NCI-H2227 (cell line): ENCODE data around the gene OARD1.

ENCODE experiments used
- DNase-seq: peaks from one replicate; lab custom pipeline; 2025; ENCODE audit not compliant: unreplicated experiment; lab: John Stamatoyannopoulos, UW

Gene OARD1

GRCh38 chr6:41075651-41076626 is 3.8 kb upstream of the OARD1 start:
- DNase-seq, result no peak

- no peak for DNase-seq
Observed at GRCh38 chr6:41074692-41075436, 2.7 kb upstream of the OARD1 start.

- no peak for DNase-seq
Observed at GRCh38 chr6:41073968-41074691, 2.0 kb upstream of the OARD1 start.

GRCh38 chr6:41073203-41073967 is 1.2 kb upstream of the OARD1 start:
- peak; percentile 90 for DNase-seq

GRCh38 chr6:41072836-41073202 is 663 bp upstream of the OARD1 start, which contains the start of gene NFYA:
TSS of gene NFYA (plus strand) at chr6:41072974. CDS start at chr6:41079090, 6,116 bp downstream.
- peak; percentile 100 for DNase-seq

- no peak for DNase-seq
Observed at GRCh38 chr6:41071501-41071922, 644 bp downstream of the OARD1 start.

- DNase-seq, result peak; percentile 73
Observed at GRCh38 chr6:41066867-41067304, 5.3 kb downstream of the OARD1 start.

- DNase-seq, result no peak
Observed at GRCh38 chr6:41065550-41066026, 6.6 kb downstream of the OARD1 start.

GRCh38 chr6:41064841-41065240 is 7.3 kb downstream of the OARD1 start:
- DNase-seq, result no peak

GRCh38 chr6:41063884-41064285 is 8.3 kb downstream of the OARD1 start:
- DNase-seq, result no peak

- no peak for DNase-seq
Observed at GRCh38 chr6:41062056-41062455, 10.1 kb downstream of the OARD1 start.

GRCh38 chr6:41061196-41061726 is 10.9 kb downstream of the OARD1 start:
- DNase-seq, result no peak

- DNase-seq, result no peak
Observed at GRCh38 chr6:41059556-41059955, 12.6 kb downstream of the OARD1 start.

- no peak for DNase-seq
Observed at GRCh38 chr6:41058783-41059181, 13.4 kb downstream of the OARD1 start.

- no peak for DNase-seq
Observed at GRCh38 chr6:41056768-41057490, 15.2 kb downstream of the OARD1 start.

- no peak for DNase-seq
Observed at GRCh38 chr6:41055149-41055548, 17.0 kb downstream of the OARD1 start.

GRCh38 chr6:41054511-41054910 is 17.6 kb downstream of the OARD1 start:
- no peak for DNase-seq

GRCh38 chr6:41053041-41053440 is 19.1 kb downstream of the OARD1 start, which contains the start of gene APOBEC2:
TSS of gene APOBEC2 (plus strand) at chr6:41053202. CDS start at chr6:41053348, 146 bp downstream.
- DNase-seq, result no peak

GRCh38 chr6:41051873-41052272 is 20.3 kb downstream of the OARD1 start:
- no peak for DNase-seq
